ENCODE results near the gene NYAP1.
"Not testable (repeated sequence)": the region's sequence is repeated elsewhere in the genome, so short reads cannot be mapped to it uniquely, and the experiment has no call there.

The NYAP1 gene

DNA sequence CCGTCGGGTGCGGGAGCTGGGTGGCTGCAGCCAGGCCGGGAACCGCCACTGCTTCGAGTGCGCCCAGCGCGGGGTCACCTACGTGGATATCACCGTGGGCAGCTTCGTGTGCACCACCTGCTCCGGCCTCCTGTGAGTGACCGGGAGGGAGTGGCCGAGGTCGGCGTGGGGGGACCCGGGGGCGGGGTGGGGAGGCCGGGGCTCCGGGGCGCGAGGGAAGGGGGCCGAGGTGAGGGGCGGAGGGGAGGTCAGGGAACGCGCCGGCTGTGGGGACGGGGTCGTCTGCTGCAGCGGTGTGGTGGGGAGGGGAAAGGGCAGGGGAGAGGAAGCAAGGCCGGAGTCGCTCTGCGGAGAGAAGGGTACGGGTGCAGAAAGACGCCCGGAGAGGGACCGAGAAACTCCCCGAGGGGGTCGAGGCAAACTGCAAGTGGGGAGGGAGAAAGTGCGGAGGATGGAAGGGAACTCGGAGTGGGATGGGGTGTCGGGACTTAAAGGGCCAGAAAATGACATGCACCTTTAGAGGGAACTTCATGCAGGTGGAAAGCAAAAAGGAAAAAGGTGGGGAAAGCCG is 55.8 kb downstream of the NYAP1 start:
- DNase-seq (ENCODE audit: insufficient read length, low spot score): no peak

GRCh38 chr7:100540073-100540723 is 56.5 kb downstream of the NYAP1 start:
- no peak for DNase-seq (ENCODE audit: insufficient read length, low spot score)
- FAIRE-seq: no peak

More for the DNA sequence above, 55.8 kb downstream of the NYAP1 start:
- no peak for FAIRE-seq

GRCh38 chr7:100541309-100541708 is 57.6 kb downstream of the NYAP1 start:
- FAIRE-seq; DNase-seq (ENCODE audit: insufficient read length, low spot score): not testable (repeated sequence)

DNA sequence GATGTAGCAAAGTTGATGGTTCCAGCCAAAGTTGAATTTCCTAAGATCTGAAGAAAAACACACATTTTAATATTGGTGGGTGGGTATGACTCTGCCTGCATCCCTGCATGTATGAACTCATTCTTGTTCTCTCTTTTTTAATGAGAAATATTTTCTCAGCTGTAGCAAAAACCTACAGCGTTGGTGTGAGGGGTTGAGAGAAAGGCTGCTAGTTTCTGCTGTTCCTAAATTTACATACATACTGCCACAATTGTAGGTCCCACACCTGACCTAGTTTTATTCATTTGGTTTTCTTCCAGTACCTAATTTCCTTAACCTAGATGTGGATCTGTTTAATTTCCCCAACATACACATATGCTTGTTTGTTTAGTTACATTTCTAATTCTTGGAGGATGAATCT is 59.9 kb downstream of the NYAP1 start:
- FAIRE-seq (no peak), DNase-seq (ENCODE audit: insufficient read length, low spot score) (no peak)

- DNase-seq (ENCODE audit: insufficient read length, low spot score) (no peak), FAIRE-seq (no peak)
Observed at GRCh38 chr7:100544386-100544785, 60.7 kb downstream of the NYAP1 start.

Measured in HTR-8/SVneo (cell line).